ENCODE measurements around the gene TMEM208. TPM values are rescaled to one million over a fixed set of nuclear protein-coding genes. Genes with fewer than 3 reads are reported as not detected.

Gene TMEM208
- total RNA-seq, 2 donors from 2014 or later: 29.8 to 31.0 TPM

DNA sequence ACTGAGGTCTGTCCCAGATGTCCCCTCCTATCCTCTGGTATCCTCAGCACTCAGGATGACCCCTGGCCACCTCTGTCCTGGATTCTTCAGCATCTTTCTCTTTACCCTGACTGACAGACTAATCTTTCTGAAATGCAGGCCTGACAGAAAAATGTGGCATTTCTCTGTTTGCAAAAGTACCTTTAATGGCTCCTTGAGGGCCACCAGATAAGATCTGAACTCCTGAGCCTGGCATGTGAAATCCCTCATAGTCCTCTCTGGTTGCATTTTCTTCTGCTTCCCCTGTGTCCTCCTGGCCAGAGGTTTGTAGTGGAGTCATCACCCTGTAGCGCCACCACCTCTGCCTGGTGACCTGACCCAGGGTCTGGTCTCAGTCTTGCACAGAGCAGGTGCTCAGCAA lies 30.0 kb upstream of the TMEM208 start:
- Mint-ChIP-seq H3K9me3 (no peaks in the 10 kb centered on the region), H3K36me3 (ENCODE audit: insufficient read depth in 2 of 2) (peaks cover 8 to 26% of the 10 kb centered on the region in 2 donors), H3K4me1 (ENCODE audit: low read depth) (peaks cover 40% of the 10 kb centered on the region), H3K4me3 (no peak overlapping the region), H3K27me3 (ENCODE audit: low read depth) (no peaks in the 10 kb centered on the region), H3K27ac (no peak overlapping the region)
- ATAC-seq (replicated peaks in 1 of 2): no peak
- no peak for DNase-seq

DNA sequence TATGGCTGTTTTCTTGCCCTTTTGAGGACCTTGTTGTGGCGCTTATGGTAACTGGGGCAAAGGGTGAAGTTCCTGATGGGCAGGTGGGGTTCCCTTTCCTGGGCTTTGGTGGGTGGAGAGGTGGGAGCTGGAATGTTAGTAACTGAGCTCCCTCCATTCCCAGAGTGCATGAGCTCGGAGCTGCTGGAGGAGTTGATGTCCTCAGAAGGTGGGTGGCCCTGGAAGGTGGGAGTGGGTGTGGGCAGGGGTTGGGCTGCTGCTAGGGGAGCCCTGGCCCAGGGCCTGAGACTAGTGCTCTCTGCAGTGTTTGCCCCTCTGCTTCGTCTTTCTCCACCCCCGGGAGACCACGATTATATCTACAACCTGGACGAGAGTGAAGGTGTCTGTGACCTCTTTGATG lies 29.2 kb upstream of the TMEM208 start:
- no peak overlapping the region for H3K4me3 Mint-ChIP-seq
- H3K36me3 Mint-ChIP-seq (ENCODE audit: insufficient read depth in 2 of 2): peaks cover 8 to 25% of the 10 kb centered on the region in 2 donors
- no peak overlapping the region for H3K27ac Mint-ChIP-seq
- no peaks in the 10 kb centered on the region for H3K9me3 Mint-ChIP-seq
- H3K4me1 Mint-ChIP-seq (ENCODE audit: low read depth): peaks cover 36% of the 10 kb centered on the region
- DNase-seq (no peak), ATAC-seq (replicated peaks in 1 of 2) (no peak)
- H3K27me3 Mint-ChIP-seq (ENCODE audit: low read depth): no peaks in the 10 kb centered on the region

- no peak overlapping the region for H3K27ac Mint-ChIP-seq
- ATAC-seq (replicated peaks in 1 of 2) (peak; percentile 30 to 39), DNase-seq (no peak)
- H3K27me3 Mint-ChIP-seq (ENCODE audit: low read depth): no peaks in the 10 kb centered on the region
- peaks cover 30% of the 10 kb centered on the region for H3K4me1 Mint-ChIP-seq (ENCODE audit: low read depth)
- peaks cover 8 to 25% of the 10 kb centered on the region in 2 donors for H3K36me3 Mint-ChIP-seq (ENCODE audit: insufficient read depth in 2 of 2)
- H3K4me3 Mint-ChIP-seq: no peak overlapping the region
- H3K9me3 Mint-ChIP-seq: no peaks in the 10 kb centered on the region
Observed at GRCh38 chr16:67198238-67198734, 28.6 kb upstream of the TMEM208 start.

GRCh38 chr16:67199011-67199807 lies 27.7 kb upstream of the TMEM208 start, which contains the start of gene ELMO3:
Gene ELMO3 (plus strand): TSS chr16:67199131. CDS start chr16:67199327, 196 bp downstream.
- ATAC-seq (replicated peaks in 1 of 2) (no peak), DNase-seq (no peak)
- Mint-ChIP-seq H3K9me3 (no peaks in the 10 kb centered on the region), H3K27me3 (ENCODE audit: low read depth) (no peaks in the 10 kb centered on the region), H3K36me3 (ENCODE audit: insufficient read depth in 2 of 2) (peaks cover 6 to 21% of the 10 kb centered on the region in 2 donors), H3K27ac (no peak within 1 kb of the TSS), H3K4me3 (no peak within 1 kb of the TSS), H3K4me1 (ENCODE audit: low read depth) (peaks cover 21% of the 10 kb centered on the region)

GRCh38 chr16:67199808-67200198 lies 27.1 kb upstream of the TMEM208 start:
- H3K4me1 Mint-ChIP-seq (ENCODE audit: low read depth): peaks cover 20% of the 10 kb centered on the region
- no peak overlapping the region for H3K4me3 Mint-ChIP-seq
- ATAC-seq (replicated peaks in 1 of 2): no peak
- no peaks in the 10 kb centered on the region for H3K27me3 Mint-ChIP-seq (ENCODE audit: low read depth)
- DNase-seq: no peak
- H3K27ac Mint-ChIP-seq: no peak overlapping the region
- H3K9me3 Mint-ChIP-seq: no peaks in the 10 kb centered on the region
- peaks cover 6 to 20% of the 10 kb centered on the region in 2 donors for H3K36me3 Mint-ChIP-seq (ENCODE audit: insufficient read depth in 2 of 2)

DNA sequence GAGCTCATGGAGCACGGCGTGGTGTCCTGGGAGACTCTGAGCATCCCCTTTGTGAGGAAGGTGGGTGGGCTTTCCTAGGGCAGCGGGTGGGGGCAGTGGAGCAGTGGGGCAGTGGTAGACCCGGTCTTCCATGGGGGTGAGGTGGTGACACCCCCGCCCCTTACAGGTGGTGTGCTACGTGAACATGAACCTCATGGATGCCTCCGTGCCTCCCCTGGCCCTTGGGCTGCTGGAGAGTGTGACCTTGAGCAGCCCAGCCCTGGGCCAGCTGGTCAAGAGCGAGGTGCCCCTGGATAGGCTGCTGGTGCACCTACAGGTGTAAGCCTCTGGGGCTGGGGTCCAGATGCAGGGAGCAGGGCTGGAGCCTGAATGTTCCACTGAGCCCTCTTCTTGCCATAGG lies 26.4 kb upstream of the TMEM208 start:
- H3K4me1 Mint-ChIP-seq (ENCODE audit: low read depth): peaks cover 17% of the 10 kb centered on the region
- H3K9me3 Mint-ChIP-seq: no peaks in the 10 kb centered on the region
- H3K36me3 Mint-ChIP-seq (ENCODE audit: insufficient read depth in 2 of 2): peaks cover 6 to 17% of the 10 kb centered on the region in 2 donors
- no peaks in the 10 kb centered on the region for H3K27me3 Mint-ChIP-seq (ENCODE audit: low read depth)
- no peak overlapping the region for H3K27ac Mint-ChIP-seq
- ATAC-seq (replicated peaks in 1 of 2) (no peak), DNase-seq (no peak)
- H3K4me3 Mint-ChIP-seq: no peak overlapping the region

GRCh38 chr16:67201411-67202345 lies 25.3 kb upstream of the TMEM208 start:
- peaks cover 1 to 8% of the 10 kb centered on the region in 2 donors for H3K36me3 Mint-ChIP-seq (ENCODE audit: insufficient read depth in 2 of 2)

GRCh38 chr16:67202426-67202825 lies 24.5 kb upstream of the TMEM208 start:
- ATAC-seq (replicated peaks in 1 of 2) (no peak), DNase-seq (no peak)
- no peaks in the 10 kb centered on the region for H3K9me3 Mint-ChIP-seq
- H3K27me3 Mint-ChIP-seq (ENCODE audit: low read depth): no peaks in the 10 kb centered on the region
- no peak overlapping the region for H3K27ac Mint-ChIP-seq
- H3K4me3 Mint-ChIP-seq: no peak overlapping the region
- peaks cover 4% of the 10 kb centered on the region for H3K4me1 Mint-ChIP-seq (ENCODE audit: low read depth)
- H3K36me3 Mint-ChIP-seq (ENCODE audit: insufficient read depth in 2 of 2): peaks cover 0 to 3% of the 10 kb centered on the region in 2 donors

More at GRCh38 chr16:67201411-67202345, 25.3 kb upstream of the TMEM208 start:
- no peak for DNase-seq
- Mint-ChIP-seq H3K4me1 (ENCODE audit: low read depth) (peaks cover 9% of the 10 kb centered on the region), H3K27ac (no peak overlapping the region), H3K9me3 (no peaks in the 10 kb centered on the region), H3K4me3 (no peak overlapping the region), H3K27me3 (ENCODE audit: low read depth) (no peaks in the 10 kb centered on the region)
- ATAC-seq (replicated peaks in 1 of 2): no peak

- H3K27me3 Mint-ChIP-seq (ENCODE audit: low read depth): no peaks in the 10 kb centered on the region
- no peak overlapping the region for H3K27ac Mint-ChIP-seq
- ATAC-seq (replicated peaks in 1 of 2) (no peak), DNase-seq (no peak)
- H3K4me3 Mint-ChIP-seq: no peak overlapping the region
- H3K9me3 Mint-ChIP-seq: no peaks in the 10 kb centered on the region
- H3K4me1 Mint-ChIP-seq (ENCODE audit: low read depth): peaks cover 2% of the 10 kb centered on the region
- H3K36me3 Mint-ChIP-seq (ENCODE audit: insufficient read depth in 2 of 2): peaks cover 0 to 3% of the 10 kb centered on the region in 2 donors
Observed at GRCh38 chr16:67202956-67203493, 23.9 kb upstream of the TMEM208 start.

DNA sequence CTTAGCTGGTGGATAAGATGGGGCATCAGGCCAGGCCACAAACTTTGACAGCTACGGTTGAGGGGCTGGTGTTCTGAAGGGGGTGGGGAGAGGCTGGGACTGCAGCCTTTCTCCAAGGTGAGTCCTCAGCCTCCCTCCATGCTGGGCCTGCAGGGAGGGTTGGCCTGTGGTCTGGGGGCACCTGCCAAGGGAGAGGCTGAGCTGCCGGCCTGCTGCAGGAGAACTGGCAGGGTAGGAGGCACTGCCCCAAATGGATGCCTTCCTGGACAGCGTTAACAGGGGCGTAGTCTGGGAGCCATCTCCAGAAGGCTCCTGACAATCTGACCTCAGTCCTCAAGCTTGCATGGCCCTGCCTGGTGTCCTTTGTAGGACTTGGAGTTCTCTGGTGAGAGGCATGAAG lies 22.9 kb upstream of the TMEM208 start:
- Mint-ChIP-seq H3K9me3 (no peaks in the 10 kb centered on the region), H3K27ac (no peak overlapping the region), H3K36me3 (ENCODE audit: insufficient read depth in 2 of 2) (peaks cover 0 to 2% of the 10 kb centered on the region in 2 donors), H3K4me3 (no peak overlapping the region), H3K4me1 (ENCODE audit: low read depth) (no peaks in the 10 kb centered on the region), H3K27me3 (ENCODE audit: low read depth) (no peaks in the 10 kb centered on the region)
- DNase-seq (no peak), ATAC-seq (replicated peaks in 1 of 2) (no peak)

DNA sequence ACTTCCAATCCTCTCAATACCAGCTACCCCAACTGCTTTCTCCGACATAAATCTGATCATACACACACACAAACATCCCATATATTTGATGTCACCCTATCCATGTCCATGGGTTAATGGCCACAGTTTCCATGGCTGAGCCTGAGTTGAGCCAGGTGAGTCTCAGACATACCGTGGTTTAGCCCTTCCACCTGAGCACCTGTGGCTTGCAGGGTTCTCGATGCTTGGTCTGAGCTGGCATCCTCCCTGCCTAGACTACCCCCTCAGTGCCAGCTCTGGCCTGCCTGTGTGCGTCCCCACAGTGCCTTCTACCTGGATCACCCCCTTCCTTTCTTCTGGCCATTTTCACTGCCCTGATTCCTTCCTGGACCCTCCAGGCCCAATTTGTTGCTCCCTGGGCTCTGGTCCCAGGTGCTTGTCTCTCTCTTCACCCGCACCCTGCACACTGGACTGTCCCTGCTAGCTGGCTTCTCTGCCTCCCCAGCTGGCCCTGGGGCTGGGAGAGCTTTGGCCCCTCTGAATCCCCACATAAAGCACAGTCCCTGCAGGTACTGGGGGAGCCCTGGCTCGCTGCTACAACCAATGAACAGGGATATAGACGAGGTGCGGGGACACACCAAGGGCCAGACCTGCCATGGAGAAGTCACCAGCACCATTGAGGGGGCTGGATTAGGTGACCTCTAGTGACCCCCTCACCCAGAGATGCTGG lies 20.6 kb upstream of the TMEM208 start:
- Mint-ChIP-seq H3K36me3 (ENCODE audit: insufficient read depth in 2 of 2) (no peaks in the 10 kb centered on the region), H3K9me3 (no peaks in the 10 kb centered on the region), H3K27ac (no peak overlapping the region), H3K27me3 (ENCODE audit: low read depth) (no peaks in the 10 kb centered on the region), H3K4me3 (no peak overlapping the region), H3K4me1 (ENCODE audit: low read depth) (no peaks in the 10 kb centered on the region)
- no peak for ATAC-seq (replicated peaks in 1 of 2)
- no peak for DNase-seq

- H3K36me3 Mint-ChIP-seq (ENCODE audit: insufficient read depth in 2 of 2): no peaks in the 10 kb centered on the region
- no peaks in the 10 kb centered on the region for H3K27me3 Mint-ChIP-seq (ENCODE audit: low read depth)
- no peak overlapping the region for H3K4me3 Mint-ChIP-seq
- no peaks in the 10 kb centered on the region for H3K9me3 Mint-ChIP-seq
- H3K27ac Mint-ChIP-seq: no peak overlapping the region
- DNase-seq: no peak
- no peaks in the 10 kb centered on the region for H3K4me1 Mint-ChIP-seq (ENCODE audit: low read depth)
- no peak for ATAC-seq (replicated peaks in 1 of 2)
Observed at GRCh38 chr16:67206838-67207248, 20.1 kb upstream of the TMEM208 start.
